ENCODE measurements around the gene PAM. TPM values are rescaled to one million over a fixed set of nuclear protein-coding genes. Genes with fewer than 3 reads are reported as not detected.

PAM gene
- total and polyA plus RNA-seq, 7 donors: 14.3 to 261 (median 198) TPM

GRCh38 chr5:102927007-102927406, 171.9 kb downstream of the PAM start:
- TF ChIP-seq, protein P1, sequence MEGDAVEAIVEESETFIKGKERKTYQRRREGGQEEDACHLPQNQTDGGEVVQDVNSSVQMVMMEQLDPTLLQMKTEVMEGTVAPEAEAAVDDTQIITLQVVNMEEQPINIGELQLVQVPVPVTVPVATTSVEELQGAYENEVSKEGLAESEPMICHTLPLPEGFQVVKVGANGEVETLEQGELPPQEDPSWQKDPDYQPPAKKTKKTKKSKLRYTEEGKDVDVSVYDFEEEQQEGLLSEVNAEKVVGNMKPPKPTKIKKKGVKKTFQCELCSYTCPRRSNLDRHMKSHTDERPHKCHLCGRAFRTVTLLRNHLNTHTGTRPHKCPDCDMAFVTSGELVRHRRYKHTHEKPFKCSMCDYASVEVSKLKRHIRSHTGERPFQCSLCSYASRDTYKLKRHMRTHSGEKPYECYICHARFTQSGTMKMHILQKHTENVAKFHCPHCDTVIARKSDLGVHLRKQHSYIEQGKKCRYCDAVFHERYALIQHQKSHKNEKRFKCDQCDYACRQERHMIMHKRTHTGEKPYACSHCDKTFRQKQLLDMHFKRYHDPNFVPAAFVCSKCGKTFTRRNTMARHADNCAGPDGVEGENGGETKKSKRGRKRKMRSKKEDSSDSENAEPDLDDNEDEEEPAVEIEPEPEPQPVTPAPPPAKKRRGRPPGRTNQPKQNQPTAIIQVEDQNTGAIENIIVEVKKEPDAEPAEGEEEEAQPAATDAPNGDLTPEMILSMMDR (IDR thresholded peaks at IDR 0.05): no peak
- TF ChIP-seq EP300 (IDR thresholded peaks at IDR 0.05) (no peak), POLR2AphosphoS5 (IDR thresholded peaks at IDR 0.05) (no peak), POLR2A (IDR thresholded peaks at IDR 0.05) (no peak)
- Histone ChIP-seq H3K27ac (no peak overlapping the region), H3K4me1 (peaks cover 0 to 10% (median 5%) of the 10 kb centered on the region in 4 donors), H3K36me3 (peaks cover 5 to 28% (median 8%) of the 10 kb centered on the region in 4 donors), H3K9me3 (no peaks in the 10 kb centered on the region), H3K4me3 (no peak overlapping the region), H3K27me3 (no peaks in the 10 kb centered on the region)
- intact Hi-C loops (cut with DNase I): no loop called here
- no peak for DNase-seq
- WGBS, 2 donors: 96% methylated on average over 6 of the region's 6 CpGs

DNA sequence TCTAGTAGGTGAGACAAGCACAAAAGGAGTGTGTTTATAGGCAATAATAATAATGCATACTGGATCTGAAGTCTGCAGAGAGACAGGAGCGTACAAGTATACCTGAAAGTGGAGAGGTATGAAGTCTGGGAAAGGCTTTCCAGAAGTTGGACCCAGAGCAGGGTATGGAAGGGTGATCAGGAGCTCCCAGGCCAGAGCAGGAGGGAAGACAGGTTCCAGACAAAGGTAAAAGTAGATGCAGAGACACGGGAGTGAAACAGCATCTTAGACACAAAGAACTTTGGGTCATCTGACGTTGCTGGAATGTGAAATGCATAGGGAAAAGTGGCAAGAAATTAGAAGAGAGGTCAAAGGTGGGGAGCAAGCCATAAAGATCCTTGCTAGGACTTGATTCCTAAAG, 175.1 kb downstream of the PAM start:
- H3K27me3 ChIP-seq: no peaks in the 10 kb centered on the region
- no peaks in the 10 kb centered on the region for H3K4me1 ChIP-seq
- no peak for DNase-seq
- 87 to 93% methylated on average over 3 of the region's 3 CpGs for WGBS, 2 donors
- no peak overlapping the region for H3K27ac ChIP-seq
- intact Hi-C loops (cut with DNase I): no loop called here
- peaks cover 5 to 23% (median 8%) of the 10 kb centered on the region in 4 donors for H3K36me3 ChIP-seq
- TF ChIP-seq POLR2AphosphoS5 (IDR thresholded peaks at IDR 0.05) (no peak), POLR2A (IDR thresholded peaks at IDR 0.05) (no peak), EP300 (IDR thresholded peaks at IDR 0.05) (no peak)
- TF ChIP-seq, protein P1 (IDR thresholded peaks at IDR 0.05): no peak
- H3K9me3 ChIP-seq: no peaks in the 10 kb centered on the region
- H3K4me3 ChIP-seq: no peak overlapping the region

DNA sequence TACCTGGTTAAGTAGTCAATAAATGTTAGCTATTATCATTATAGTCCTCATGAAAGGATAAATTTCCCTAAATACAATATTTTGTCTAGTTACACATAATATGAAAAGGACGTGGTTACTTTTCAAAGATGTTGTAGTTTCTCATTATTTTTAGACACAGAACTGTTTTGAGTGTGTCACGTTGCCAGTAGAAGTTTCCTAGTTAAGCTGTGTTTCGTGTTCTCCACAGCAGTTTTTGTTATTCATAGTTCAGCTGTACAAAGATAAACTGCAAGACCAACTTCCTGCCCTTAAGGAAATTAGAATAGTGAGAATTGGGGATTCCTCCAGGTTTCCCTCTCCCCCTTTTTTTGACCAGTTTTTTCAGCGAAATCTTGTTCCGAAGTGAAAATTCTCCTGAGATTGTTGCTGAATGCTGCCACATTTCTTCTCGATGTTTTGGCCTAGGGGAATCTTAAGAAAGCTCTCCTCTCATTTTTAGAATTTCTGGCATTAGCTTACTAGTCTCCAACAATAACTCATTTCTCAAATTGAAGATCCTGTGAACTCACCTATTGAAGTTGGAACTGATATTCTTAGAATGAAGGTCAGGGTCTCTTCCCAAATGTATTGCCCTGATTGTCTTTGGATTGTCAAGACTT, 176.1 kb downstream of the PAM start:
- H3K4me3 ChIP-seq: no peak overlapping the region
- TF ChIP-seq, protein P1 (IDR thresholded peaks at IDR 0.05): no peak
- TF ChIP-seq POLR2A (IDR thresholded peaks at IDR 0.05) (no peak), EP300 (IDR thresholded peaks at IDR 0.05) (no peak), POLR2AphosphoS5 (IDR thresholded peaks at IDR 0.05) (no peak)
- DNase-seq: no peak
- intact Hi-C loops (cut with DNase I): no loop called here
- H3K27ac ChIP-seq: no peak overlapping the region
- H3K36me3 ChIP-seq: peaks cover 5 to 14% (median 8%) of the 10 kb centered on the region in 4 donors
- H3K27me3 ChIP-seq: no peaks in the 10 kb centered on the region
- H3K4me1 ChIP-seq: no peaks in the 10 kb centered on the region
- no peaks in the 10 kb centered on the region for H3K9me3 ChIP-seq
- WGBS, 2 donors: 80 to 86% methylated on average over 6 of the region's 6 CpGs

DNA sequence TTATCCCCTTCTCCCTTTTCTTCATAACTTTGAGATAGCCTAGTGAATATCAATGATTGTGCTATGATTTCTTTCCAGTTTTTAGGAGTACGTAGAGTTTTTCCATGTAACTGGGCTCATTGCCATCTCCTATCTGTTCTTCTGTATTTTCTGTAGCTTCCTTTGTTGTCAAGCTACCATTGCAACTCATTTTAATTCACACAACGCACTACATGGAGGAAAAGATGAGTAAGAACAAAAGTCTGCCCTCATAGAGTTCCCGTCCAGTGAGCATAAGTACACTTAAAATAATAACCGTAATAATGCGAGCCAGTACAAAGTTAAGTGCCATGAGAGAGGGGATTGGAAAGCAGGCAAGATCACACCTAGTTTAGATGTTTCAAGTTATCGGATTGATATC, 177.7 kb downstream of the PAM start:
- H3K4me1 ChIP-seq: no peaks in the 10 kb centered on the region
- TF ChIP-seq EP300 (IDR thresholded peaks at IDR 0.05) (no peak), POLR2A (IDR thresholded peaks at IDR 0.05) (no peak), POLR2AphosphoS5 (IDR thresholded peaks at IDR 0.05) (no peak)
- TF ChIP-seq, protein P1 (IDR thresholded peaks at IDR 0.05): no peak
- no peaks in the 10 kb centered on the region for H3K27me3 ChIP-seq
- no peak overlapping the region for H3K27ac ChIP-seq
- H3K4me3 ChIP-seq: no peak overlapping the region
- WGBS, 2 donors: 82 to 86% methylated on average over 6 of the region's 6 CpGs
- H3K36me3 ChIP-seq: no peaks in the 10 kb centered on the region
- intact Hi-C loops (cut with DNase I): no loop called here
- H3K9me3 ChIP-seq: no peaks in the 10 kb centered on the region
- no peak for DNase-seq

- Histone ChIP-seq H3K27ac (no peak overlapping the region), H3K4me1 (no peaks in the 10 kb centered on the region), H3K36me3 (no peaks in the 10 kb centered on the region), H3K9me3 (no peaks in the 10 kb centered on the region), H3K4me3 (no peak overlapping the region), H3K27me3 (no peaks in the 10 kb centered on the region)
- intact Hi-C loops (cut with DNase I): no loop called here
- TF ChIP-seq POLR2A (IDR thresholded peaks at IDR 0.05) (no peak), EP300 (IDR thresholded peaks at IDR 0.05) (no peak), POLR2AphosphoS5 (IDR thresholded peaks at IDR 0.05) (no peak)
- TF ChIP-seq, protein P1 (IDR thresholded peaks at IDR 0.05): no peak
- WGBS, 2 donors: 26 to 72% methylated on average over 1 of the region's 1 CpG
- DNase-seq: no peak
These were observed 178.2 kb downstream of the PAM start for GRCh38 chr5:102933316-102933715.
